Heart left ventricle (tissue), 16 donors: Measurements from ENCODE around the gene CTSF. TPM values are rescaled to one million over a fixed set of nuclear protein-coding genes. Genes with fewer than 3 reads are reported as not detected.
"Not testable (repeated sequence)": the region's sequence is repeated elsewhere in the genome, so short reads cannot be mapped to it uniquely, and the experiment has no call there.

Experiments
- ATAC-seq, 4 donors: fragments of 200-7000 bp; cut with Tn5 transposase; one replicate each; pipeline ENCODE4 v1.9.1; 2020 to 2022; ENCODE audit warnings: moderate library complexity in 4 of 4, mild to moderate bottlenecking in 3 of 4, moderate number of reproducible peaks in 1 of 4
- DNase-seq, 5 donors: peaks; one replicate each; pipeline ENCODE4 v3.0.0-alpha.2; 2020
- H3K27ac ChIP-seq, 12 donors: fragments of 200-600 bp; sonication (generic) in 4 of 12; one replicate each; pipeline versions ENCODE4 v1.5.0 to v1.8.0; 2016 to 2022; ENCODE audit warnings: mild to moderate bottlenecking in 2 of 12
- H3K27me3 ChIP-seq, 9 donors: fragments of 200-600 bp; sonication (generic) in 2 of 9; one replicate each; pipeline versions ENCODE4 v1.5.1 to v1.8.0; 2016 to 2022; ENCODE audit warnings: mild to moderate bottlenecking in 3 of 9
- H3K36me3 ChIP-seq, 9 donors: fragments of 200-600 bp; sonication (generic) in 2 of 9; one replicate each; pipeline versions ENCODE4 v1.5.0 to v1.8.0; 2018 to 2022; ENCODE audit warnings: mild to moderate bottlenecking in 2 of 9
- H3K4me1 ChIP-seq, 12 donors: fragments of 200-600 bp; sonication (generic) in 4 of 12; one replicate each; pipeline versions ENCODE4 v1.5.0 to v1.8.0; 2016 to 2022; ENCODE audit warnings: mild to moderate bottlenecking in 3 of 12
- H3K4me3 ChIP-seq, 12 donors: fragments of 200-600 bp; sonication (generic) in 4 of 12; one replicate each; pipeline versions ENCODE4 v1.5.0 to v1.8.0; 2017 to 2022; ENCODE audit warnings: mild to moderate bottlenecking in 9 of 12, moderate library complexity in 4 of 12
- H3K9me3 ChIP-seq, 12 donors: fragments of 200-600 bp; sonication (generic) in 4 of 12; one replicate each; pipeline versions ENCODE4 v1.5.0 to v1.8.0; 2016 to 2022; ENCODE audit warnings: mild to moderate bottlenecking in 1 of 12
- POLR2A ChIP-seq, 2 donors: fragments of 450-650 bp; IDR thresholded peaks; one replicate each; pipeline ENCODE4 v1.6.1; 2017; ENCODE audit warnings: antibody characterized with exemption in 2 of 2, mild to moderate bottlenecking in 2 of 2, moderate library complexity in 2 of 2
- WGBS, 4 donors: extraction: QIAGEN DNeasy Blood & Tissue Kit in 2 of 4; methylation state at CpG; one replicate each; pipeline versions ENCODE4 v1.1.5 to v1.1.7; 2013 to 2018; 5-methylcytosine and 5-hydroxymethylcytosine counted together
- intact Hi-C, 10 donors: fragments of 100-400 bp; cut with DNase I; formaldehyde crosslinking; loops; one replicate each; pipeline versions ENCODE4 v1.11.1 to v1.14.2; 2022
- polyA plus RNA-seq, 2 donors: library from polyadenylated mRNA; stranded (reverse); fragments of 200-250 nt; gene quantifications; one replicate each; pipeline ENCODE4 v1.2.3, GENCODE V29; 2013
- total RNA-seq, 9 donors: library from RNA; depleted of rRNA in 2 of 9; stranded (reverse); fragments of >200 nt in 2 of 9; fragmentation: NEBNext Ultra II Directional in 3 of 9; extraction: Animal tissue kit (Norgen Biotek cat#: 25700) in 3 of 9; gene quantifications; one replicate each; pipeline versions ENCODE4 v1.1.0 to v1.2.4, GENCODE V29; 2016 to 2023
- TF ChIP-seq, protein P1 (sequence below), 12 donors: fragments of 200-600 bp; sonication (generic) in 4 of 12; IDR thresholded peaks; one replicate each; pipeline versions ENCODE4 v1.5.0 to v1.8.0; 2018 to 2022; ENCODE audit warnings: antibody characterized with exemption in 12 of 12, mild to moderate bottlenecking in 5 of 12
- donor health status: ischemic (EF 13 %, LVEDD 7.1; RV severe dilation, severe dysfunction).
- donor health status: healthy with polysubstance abuse.
- donor health status: DM: no; HTN: yes; CAD: no.
- donor health status: DM: no; HTN: no; CAD: no.
- donor health status: ischemic (EF 25% LVEDD 6.9; RV normal size, moderate dysfunction).
- donor health status: ischemic (EF 25% LVEDD 5.7; RV mildly dilated, moderate dysfunction).
- donor health status: healthy.
- donor health status: DM: yes; HTN: yes; CAD: no.
- donor health status: ischemic (EF 35%, LVEDD 5.7; RV mildly dilated, moderate dysfunction).
- donor health status: nonischemic (EF 11% LVEDD 7.7; RV severe dilation, severe dysfunction).
- donor health status: DM: yes; HTN: yes; CAD: no.
- donor health status: PGD.
- donor health status: ischemic (EF 29% LVEDD 5.4; RV normal size, mild dysfunction).
- donor health status: nonischemic (EF 23%, LVEDD 6.1; RV moderate dilation, normal function).

The CTSF gene
- total and polyA plus RNA-seq, 11 donors, result 17.7 to 76.4 (median 50.7) TPM

DNA sequence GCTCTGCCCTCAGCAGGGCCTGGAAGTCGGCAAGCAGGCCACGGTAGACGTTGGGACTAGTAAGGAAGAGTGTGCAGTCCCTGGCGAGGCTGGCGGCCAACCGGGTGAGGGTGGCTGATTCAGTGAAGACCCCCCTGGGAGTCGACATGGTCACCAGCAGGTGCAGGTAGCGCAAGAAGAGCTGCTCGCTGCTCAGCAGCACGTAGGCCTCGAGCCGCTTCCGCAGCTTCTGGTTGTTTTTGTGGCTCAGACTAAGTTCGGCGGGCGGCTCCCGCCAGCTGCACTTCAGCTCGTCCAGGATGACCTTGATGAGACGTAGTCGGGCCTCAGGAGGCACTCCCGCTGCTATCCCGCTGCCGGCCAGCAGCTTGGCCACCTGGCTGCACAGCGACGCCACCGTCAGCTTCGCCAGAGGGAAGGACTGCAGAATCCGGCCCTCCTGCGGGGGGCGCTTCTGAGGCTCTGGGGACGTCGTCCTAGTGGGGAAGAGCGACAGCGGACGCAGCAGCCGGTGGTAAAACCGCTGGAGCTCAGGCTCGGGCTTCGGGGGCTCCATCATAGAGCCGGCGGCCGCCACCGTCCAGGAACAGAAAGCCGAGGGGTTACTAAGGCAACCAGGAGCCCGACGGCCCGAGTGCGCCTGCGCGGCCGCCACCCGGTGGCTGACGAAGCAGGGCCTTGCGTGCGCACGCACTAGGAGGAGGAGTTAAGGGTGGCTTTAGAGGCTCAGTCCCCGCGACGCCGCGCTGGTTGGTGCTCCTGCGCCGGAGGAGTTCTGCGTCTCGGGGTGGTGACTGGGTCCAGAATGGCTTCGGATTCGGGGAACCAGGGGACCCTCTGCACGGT is 24.3 kb upstream of the CTSF start, which contains the start of the genes CCDC87 and CCS:
TSS of gene CCDC87 (minus strand) at position 607 of the 846 bp plus-strand sequence. CDS start at position 559, 48 bp downstream.
TSS of gene CCS (plus strand) at position 729 of the 846 bp plus-strand sequence. CDS start at position 806, 77 bp downstream.
- H3K27me3 ChIP-seq, result no peaks in the 10 kb centered on the region
- peak within 1 kb of the TSS; percentile 24 to 91 (median 80) for H3K27ac ChIP-seq
- 7 to 20% (median 14%) methylated on average over 47 to 68 of the region's 68 CpGs for WGBS, 4 donors
- DNase-seq, result peak; percentile 97 to 100 (median 98)
- no peaks in the 10 kb centered on the region for H3K36me3 ChIP-seq
- peak; percentile 97 to 99 (median 98) for ATAC-seq
- peaks cover 2 to 38% (median 28%) of the 10 kb centered on the region in 12 donors for H3K4me1 ChIP-seq
- H3K9me3 ChIP-seq, result no peaks in the 10 kb centered on the region
- peak within 1 kb of the TSS; percentile 42 to 80 (median 68) for H3K4me3 ChIP-seq
- TF ChIP-seq, protein P1, sequence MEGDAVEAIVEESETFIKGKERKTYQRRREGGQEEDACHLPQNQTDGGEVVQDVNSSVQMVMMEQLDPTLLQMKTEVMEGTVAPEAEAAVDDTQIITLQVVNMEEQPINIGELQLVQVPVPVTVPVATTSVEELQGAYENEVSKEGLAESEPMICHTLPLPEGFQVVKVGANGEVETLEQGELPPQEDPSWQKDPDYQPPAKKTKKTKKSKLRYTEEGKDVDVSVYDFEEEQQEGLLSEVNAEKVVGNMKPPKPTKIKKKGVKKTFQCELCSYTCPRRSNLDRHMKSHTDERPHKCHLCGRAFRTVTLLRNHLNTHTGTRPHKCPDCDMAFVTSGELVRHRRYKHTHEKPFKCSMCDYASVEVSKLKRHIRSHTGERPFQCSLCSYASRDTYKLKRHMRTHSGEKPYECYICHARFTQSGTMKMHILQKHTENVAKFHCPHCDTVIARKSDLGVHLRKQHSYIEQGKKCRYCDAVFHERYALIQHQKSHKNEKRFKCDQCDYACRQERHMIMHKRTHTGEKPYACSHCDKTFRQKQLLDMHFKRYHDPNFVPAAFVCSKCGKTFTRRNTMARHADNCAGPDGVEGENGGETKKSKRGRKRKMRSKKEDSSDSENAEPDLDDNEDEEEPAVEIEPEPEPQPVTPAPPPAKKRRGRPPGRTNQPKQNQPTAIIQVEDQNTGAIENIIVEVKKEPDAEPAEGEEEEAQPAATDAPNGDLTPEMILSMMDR (IDR thresholded peaks at IDR 0.05), result peak; percentile 48 to 86 (median 64)
- peak; percentile 28 to 97 for TF ChIP-seq POLR2A (IDR thresholded peaks at IDR 0.05)
- intact Hi-C loops, result loop anchor here in 7 of 10 donors (1.0 to 10.0 kb wide), 4 partner anchors 24 to 252 kb away; partner anchors contain the start of genes RBM4B (in 6 of the 7), RBM14 (in 1 of the 7) and RCE1 (in 1 of the 7)

DNA sequence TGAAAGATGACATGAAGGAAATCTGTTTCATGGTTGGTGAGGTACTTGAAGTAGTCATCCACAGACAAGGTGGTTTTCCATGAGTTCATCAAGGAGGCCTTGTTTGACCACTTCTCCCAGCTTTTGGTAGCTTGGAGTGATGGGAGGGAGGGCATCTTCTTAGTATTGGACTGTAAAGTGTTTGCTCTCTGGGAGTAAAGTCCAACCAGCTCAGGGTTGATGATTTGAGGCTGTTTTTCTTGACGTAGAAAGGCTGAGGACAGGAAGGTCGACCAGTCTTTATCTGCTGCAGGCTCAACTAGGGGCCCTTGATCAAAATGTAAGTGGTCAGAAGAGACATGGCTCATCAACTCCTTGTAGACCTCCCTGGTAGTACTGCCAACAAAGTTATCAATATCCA is 22.8 kb upstream of the CTSF start:
- DNase-seq (no peak), ATAC-seq (no peak)
- Histone ChIP-seq H3K9me3 (no peaks in the 10 kb centered on the region), H3K27ac (no peak overlapping the region), H3K27me3 (no peaks in the 10 kb centered on the region), H3K4me1 (peaks cover 2 to 38% (median 28%) of the 10 kb centered on the region in 12 donors), H3K36me3 (no peaks in the 10 kb centered on the region), H3K4me3 (no peak overlapping the region)
- intact Hi-C loops, result loop anchor here in 5 of 10 donors (5.0 to 10.0 kb wide), 2 partner anchors 86 to 254 kb away; partner anchors contain the start of genes RBM4B (in 4 of the 5) and RCE1 (in 1 of the 5)
- TF ChIP-seq POLR2A (IDR thresholded peaks at IDR 0.05), result no peak
- TF ChIP-seq, protein P1 (IDR thresholded peaks at IDR 0.05), result no peak
- 75 to 87% (median 85%) methylated on average over 2 of the region's 2 CpGs for WGBS, 4 donors

DNA sequence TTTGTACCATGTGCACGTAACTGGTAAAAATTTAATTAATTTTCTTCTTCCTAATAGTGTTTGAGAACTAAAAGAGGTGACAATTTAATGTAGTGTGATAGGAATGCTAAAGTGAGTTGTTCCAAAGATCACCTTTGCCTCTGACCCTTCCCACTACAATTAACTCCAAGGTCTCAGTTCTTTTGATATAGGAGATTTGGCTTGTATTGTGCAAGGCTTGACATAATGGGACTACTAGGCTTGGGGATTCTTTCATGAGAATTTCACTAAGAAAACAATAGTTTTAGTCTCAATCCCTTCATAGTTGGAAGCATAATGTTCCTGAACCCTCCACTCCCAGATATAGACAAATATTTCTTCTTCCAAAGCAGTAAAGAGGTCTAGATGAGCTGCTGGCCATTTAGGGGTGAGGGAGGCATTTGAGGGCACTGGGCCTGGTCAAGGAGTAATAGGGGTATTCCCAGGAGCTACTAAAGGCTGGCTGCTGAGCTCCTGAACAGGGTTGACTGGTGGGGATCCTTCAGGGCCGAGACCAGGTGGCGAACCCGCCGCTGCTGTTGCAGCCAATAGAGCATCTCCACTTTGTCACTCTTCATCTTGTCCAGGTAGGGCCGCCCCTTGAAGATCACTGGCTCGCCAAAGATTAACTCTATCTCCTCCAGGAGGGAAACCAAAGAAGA is 21.7 kb upstream of the CTSF start:
- Histone ChIP-seq H3K4me1 (peaks cover 2 to 28% (median 23%) of the 10 kb centered on the region in 12 donors), H3K27me3 (no peaks in the 10 kb centered on the region), H3K36me3 (no peaks in the 10 kb centered on the region), H3K4me3 (no peak overlapping the region), H3K27ac (no peak overlapping the region), H3K9me3 (no peaks in the 10 kb centered on the region)
- intact Hi-C loops, result loop anchor here in 5 of 10 donors (5.0 to 10.0 kb wide), 3 partner anchors 87 to 255 kb away; partner anchors contain the start of genes RBM4B (in 4 of the 5) and RCE1 (in 1 of the 5)
- TF ChIP-seq POLR2A (IDR thresholded peaks at IDR 0.05), result no peak
- TF ChIP-seq, protein P1 (IDR thresholded peaks at IDR 0.05), result no peak
- DNase-seq (no peak), ATAC-seq (no peak)
- 93 to 96% (median 95%) methylated on average over 7 of the region's 7 CpGs for WGBS, 4 donors

DNA sequence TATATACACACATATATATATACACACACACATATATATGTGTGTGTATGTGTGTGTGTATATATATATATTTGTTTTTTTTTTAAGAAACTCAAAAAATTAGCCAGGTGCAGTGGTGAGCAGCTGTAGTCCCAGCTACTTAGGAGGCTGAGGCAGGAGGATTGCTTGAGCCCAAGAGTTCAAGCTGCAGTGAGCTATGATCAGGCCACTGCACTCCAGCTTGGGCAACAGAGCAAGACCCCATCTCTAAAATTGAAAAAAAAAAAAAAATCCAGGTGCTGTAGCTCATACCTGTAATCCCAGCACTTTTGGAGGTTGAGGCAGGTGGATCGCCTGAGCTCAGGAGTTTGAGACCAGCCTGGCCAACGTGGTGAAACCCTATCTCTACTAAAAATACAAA is 20.9 kb upstream of the CTSF start:
- not testable (repeated sequence) for H3K27ac ChIP-seq, H3K9me3 ChIP-seq, DNase-seq, H3K27me3 ChIP-seq, ATAC-seq, H3K4me3 ChIP-seq, H3K36me3 ChIP-seq
- peaks cover 2 to 19% (median 15%) of the 10 kb centered on the region in 12 donors for H3K4me1 ChIP-seq
- intact Hi-C loops, result loop anchor here in 1 of 10 donors (10.0 kb wide), 1 partner anchor 245 kb away; no protein-coding TSS in a partner anchor
- WGBS, 4 donors, result 73 to 76% (median 75%) methylated on average over 2 of the region's 2 CpGs
